Activated effector memory CD4-positive, alpha-beta T cell treated with Interleukin-2 at 50 U/mL for 16 hours (primary cell): ENCODE measurements around the gene TPPP.

Source experiments
- DNase-seq: peaks from one replicate; pipeline ENCODE4 v3.0.0-alpha.2; 2020

Gene TPPP

GRCh38 chr5:676699-677076 lies 16.5 kb downstream of the TPPP start:
- DNase-seq: no peak

- DNase-seq: no peak
These were observed 17.1 kb downstream of the TPPP start for GRCh38 chr5:675871-676698.

DNA sequence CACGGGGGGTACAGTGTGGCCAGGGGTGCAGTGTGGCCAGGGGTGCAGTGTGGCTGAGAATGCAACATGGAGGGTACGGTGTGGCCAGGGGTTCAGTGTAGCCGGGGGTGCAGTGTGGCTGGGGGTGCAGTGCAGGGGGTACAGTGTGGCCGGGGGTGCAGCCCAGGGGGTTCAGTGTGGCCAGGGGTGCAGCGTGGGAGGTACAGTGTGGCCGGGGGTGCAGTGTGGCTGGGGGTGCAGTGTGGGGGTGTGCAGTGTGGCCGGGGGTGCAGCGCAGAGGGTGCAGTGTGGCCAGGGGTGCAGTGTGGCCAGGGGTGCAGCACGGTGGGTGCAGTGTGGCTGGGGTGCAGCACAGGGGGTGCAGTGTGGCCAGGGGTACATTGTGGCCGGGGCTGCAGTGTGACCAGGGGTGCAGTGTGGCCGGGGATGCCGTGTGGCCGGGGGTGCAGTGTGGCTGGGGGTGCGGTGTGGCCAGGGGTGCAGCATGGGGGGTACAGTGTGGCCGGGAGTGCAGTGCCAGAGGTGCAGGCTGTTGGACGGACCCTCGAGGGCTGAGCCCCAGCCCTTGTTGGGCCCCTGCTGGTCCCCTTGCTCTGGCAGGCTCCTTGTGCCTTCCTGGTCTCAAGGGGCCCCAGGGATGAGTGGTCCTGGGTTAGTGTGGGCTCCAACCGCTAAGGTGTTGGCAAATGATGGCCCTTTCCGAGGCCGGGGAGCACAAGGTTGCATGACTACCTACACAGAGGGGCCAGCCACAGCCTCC lies 17.9 kb downstream of the TPPP start:
- DNase-seq: no peak

- DNase-seq: no peak
These were observed 18.5 kb downstream of the TPPP start for GRCh38 chr5:674630-675011.

- no peak for DNase-seq
These were observed 19.1 kb downstream of the TPPP start for GRCh38 chr5:673831-674629.

- no peak for DNase-seq
These were observed 19.9 kb downstream of the TPPP start for GRCh38 chr5:673161-673830.

DNA sequence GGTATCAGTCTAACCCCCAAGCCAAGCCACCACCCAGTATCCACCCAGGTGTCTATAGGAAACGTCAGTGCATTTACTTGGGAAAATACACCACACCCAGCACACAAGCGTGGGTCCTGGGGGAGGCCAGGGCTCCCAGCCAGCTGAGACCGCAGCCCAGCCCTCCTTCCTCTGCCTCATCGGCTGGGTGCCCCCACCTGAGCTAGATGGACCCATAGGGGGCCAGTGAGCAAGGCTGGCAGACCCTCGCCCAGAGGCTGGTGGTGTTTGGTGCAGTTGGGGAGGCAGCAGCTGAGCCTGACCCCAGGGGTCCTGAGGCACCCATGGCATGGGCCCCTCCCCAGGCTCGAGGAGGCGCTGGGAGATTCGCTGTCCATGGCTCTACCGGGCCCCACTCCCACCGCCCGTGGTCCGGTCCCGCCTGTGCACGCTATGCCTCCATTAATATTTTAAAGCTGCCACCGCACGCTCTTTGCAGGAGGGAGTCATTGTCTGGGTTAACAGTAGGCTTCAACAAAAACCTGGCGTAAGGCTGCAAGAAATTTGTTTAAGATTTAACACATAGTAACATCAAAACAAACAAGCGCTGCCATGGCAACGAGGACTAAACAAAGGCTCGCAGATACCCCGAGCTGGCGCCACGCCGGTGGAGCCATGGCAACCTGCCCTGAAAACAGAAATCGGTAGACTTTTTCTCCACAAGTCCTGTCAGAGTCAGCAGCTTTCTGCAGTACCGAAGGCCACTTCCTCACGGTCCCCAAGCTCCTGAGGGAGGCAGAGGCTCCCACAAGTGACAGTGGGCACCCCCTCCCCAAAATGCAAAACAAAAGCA lies 20.6 kb downstream of the TPPP start:
- DNase-seq: peak; percentile 59

DNA sequence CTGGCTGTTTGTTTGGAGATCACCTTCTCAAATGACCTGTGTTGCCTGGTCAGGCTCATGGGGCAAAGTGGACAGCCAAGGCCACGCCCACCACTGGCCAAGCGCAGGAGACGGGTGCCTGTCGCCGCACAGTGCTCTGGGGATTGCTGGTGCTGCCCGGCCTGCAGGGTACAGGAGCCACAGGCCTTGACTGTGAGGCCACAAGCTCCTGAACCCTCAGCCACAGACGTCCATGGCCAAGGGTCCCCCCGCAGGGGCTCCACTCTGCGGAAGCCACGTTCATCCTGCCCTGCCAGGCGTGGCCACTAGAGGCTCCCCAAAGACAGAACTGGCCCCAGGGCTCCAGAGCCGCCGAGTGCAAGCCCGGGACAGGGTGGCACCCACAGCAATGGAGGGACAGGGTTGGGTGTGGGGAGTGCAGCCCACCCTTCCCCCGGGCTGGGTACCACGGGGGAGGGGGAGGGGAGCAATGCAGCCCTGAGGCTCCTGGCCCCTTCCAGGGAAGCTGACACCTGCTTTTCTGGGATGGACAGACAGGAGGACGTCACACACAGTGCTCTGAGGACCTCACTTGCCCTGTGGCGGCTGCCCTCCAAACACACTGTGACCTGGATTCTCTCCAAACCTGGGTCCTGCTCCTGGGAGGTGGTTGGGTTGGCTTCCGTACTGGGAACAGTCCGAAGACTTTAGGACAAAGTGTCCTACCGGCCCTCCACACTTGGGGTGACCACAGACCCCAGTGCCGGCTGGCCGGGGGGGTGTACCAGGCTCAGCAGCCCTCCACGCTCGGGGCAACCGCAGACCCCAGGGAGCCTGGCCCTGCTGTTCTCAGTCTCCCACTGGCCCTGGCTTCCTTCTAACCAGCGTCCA lies 21.5 kb downstream of the TPPP start:
- peak; percentile 56 for DNase-seq

GRCh38 chr5:670396-671270 lies 22.5 kb downstream of the TPPP start:
- no peak for DNase-seq

GRCh38 chr5:669842-670395 lies 23.2 kb downstream of the TPPP start:
- no peak for DNase-seq

GRCh38 chr5:669111-669841 lies 23.9 kb downstream of the TPPP start:
- no peak for DNase-seq

- DNase-seq: no peak
These were observed 24.7 kb downstream of the TPPP start for GRCh38 chr5:668283-668995.

- no peak for DNase-seq
These were observed 26.2 kb downstream of the TPPP start for GRCh38 chr5:666816-667498.

- no peak for DNase-seq
These were observed 27.0 kb downstream of the TPPP start for GRCh38 chr5:665956-666711.

DNA sequence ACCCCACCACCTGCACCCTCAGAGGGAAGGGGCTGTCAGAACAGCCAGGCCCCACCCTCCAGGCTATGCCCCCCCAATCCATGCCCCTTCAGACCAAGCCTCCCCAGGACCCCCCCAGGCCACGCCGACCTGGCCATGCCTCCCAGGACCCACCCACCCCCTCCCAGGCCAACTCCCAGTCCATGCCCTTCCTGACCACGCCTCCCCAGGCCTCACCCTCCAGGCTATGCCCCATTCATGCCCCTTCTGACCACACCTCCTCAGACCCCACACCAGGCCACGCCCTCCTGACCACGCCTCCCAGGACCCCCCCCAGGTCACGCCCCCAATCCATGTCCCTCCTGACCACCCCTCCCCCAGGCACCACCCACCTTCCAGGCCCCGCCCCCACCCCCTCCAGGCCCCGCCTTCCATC lies 27.6 kb downstream of the TPPP start:
- no peak for DNase-seq

DNA sequence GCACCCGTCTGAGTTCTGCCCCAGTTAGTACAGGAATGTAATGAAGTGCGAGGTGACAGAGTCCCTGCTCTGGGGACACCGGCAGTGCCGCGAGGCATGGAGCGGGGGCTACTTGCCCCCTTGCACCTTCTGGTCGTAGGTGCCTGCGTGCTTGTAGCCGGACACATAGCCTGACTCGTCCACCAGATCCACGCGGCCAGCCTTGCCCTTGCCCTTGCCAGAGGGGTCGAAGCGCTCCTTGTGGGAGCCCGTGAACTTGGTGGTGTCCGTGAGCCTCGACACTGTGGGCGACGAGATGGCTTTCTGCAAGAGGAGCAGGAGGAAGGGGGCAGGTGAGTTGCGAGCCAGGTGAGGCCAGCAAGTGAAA lies 28.2 kb downstream of the TPPP start:
- no peak for DNase-seq
